Measurements from ENCODE around the gene GJC2.
"Not testable (repeated sequence)": the region's sequence is repeated elsewhere in the genome, so short reads cannot be mapped to it uniquely, and the experiment has no call there.

Gene GJC2

DNA sequence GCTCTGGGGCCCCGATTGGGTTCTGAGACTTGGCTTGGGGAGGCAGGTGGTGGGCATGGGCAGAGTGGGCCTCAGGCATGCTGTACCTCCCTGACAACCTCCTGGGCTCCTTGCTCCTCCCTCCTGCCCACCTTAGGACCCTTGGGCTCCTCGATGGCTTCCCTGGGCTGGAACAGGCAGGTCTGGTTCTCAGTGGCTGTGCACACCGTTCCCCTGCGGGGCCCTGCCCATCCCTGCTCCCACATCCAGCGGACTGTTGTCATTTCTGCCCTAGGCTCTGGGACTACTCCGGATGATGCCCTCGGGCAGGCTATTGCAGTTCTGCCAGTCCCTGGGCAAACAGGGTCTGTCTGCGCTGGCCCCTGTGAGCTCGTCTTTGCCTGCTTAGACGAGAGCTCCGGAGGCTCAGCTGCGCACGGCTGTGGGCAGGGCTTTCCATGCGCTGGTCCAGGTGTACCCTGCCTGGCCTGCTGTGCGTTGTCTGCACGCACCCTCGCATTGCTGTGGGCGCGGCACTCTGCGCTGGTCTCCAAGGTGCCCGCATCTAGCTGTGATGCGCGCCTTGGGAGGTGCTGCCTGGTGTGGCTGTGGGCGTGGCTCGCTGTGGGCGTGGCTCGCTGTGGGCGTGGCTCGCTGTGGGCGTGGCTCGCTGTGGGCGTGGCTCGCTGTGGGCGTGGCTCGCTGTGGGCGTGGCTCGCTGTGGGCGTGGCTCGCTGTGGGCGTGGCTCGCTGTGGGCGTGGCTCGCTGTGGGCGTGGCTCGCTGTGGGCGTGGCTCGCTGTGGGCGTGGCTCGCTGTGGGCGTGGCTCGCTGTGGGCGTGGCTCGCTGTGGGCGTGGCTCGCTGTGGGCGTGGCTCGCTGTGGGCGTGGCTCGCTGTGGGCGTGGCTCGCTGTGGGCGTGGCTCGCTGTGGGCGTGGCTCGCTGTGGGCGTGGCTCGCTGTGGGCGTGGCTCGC is 24.1 kb downstream of the GJC2 start:
- DNase-seq: peak in 1 of 2 experiments; percentile 25

- no peak for DNase-seq
These were observed 25.0 kb downstream of the GJC2 start for GRCh38 chr1:228174482-228175315.

DNA sequence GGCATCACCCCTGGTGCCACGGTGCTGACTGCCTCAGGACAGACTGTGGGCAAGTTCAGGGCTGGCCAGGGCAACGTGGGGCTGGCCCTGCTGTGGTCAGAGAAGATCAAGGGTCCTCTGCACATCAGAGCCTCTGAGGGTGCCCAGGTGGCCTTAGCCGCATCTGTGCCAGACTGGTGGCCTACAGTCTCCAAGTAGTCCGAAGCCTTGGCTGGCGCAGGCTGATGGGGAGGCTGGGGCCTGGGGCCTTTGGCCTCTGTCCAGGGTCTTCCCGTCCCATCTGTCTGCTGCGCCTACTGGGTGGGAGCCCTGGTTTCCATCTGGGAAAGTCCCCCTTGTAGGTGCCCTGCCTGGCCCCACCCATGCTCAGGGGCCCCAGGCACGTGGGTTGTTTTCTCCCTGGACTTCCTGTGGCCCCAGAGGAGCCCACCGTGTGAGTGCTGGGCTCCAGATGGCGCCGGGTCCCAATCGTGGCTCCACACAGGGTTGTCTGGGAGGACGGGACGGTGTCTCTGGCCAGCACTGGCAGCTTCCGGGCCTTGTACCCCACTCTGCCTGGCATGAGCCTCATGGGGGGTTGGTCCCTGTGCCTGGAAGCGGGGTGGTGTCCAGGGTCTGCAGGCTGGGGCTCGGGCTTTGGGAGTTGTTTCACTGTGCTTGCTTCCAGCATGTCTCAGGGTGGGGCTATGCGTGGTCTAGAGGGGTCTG is 25.7 kb downstream of the GJC2 start:
- DNase-seq: no peak

GRCh38 chr1:228176024-228176395 is 26.3 kb downstream of the GJC2 start:
- DNase-seq: no peak

DNA sequence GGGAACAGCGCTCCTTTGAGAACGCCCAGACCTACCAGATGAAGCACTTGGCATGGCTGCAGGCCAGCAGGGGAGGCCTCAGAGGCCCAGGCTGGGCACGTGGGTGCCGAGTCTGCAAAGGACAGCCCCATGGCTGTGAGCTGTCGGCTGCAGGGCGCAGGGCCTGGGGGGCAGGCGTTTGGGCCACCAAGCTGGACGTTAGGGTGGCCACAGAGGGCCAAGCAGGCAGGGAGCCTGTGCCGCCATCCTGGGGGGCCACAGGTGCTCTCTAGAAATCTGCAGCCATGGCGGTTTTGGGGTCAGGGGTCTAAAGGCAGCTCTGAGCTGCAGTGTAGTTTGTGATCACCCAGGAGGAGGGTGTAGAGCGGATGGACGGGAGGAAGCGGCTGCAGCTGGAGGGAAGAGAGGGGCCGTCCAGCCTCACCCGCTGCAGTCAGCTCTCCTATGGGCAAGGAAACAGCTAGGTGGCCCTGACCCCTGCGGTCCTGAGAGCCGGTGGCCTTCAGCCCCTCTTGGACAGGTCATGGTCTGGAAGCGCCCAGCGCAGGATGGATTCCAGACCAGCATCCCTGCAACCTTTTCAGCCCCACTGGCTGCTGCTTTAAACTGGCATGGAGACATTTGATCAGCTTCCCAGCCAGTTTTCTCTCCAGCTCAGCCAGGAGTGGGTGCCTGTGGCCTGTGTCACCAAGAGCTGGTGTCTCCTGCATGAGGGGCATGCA is 26.9 kb downstream of the GJC2 start:
- DNase-seq: no peak

- DNase-seq: no peak
These were observed 27.4 kb downstream of the GJC2 start for GRCh38 chr1:228177183-228177475.

- no peak for DNase-seq
These were observed 28.3 kb downstream of the GJC2 start for GRCh38 chr1:228177721-228178710.

- DNase-seq: no peak
These were observed 29.3 kb downstream of the GJC2 start for GRCh38 chr1:228178737-228179684.

- DNase-seq: no peak
These were observed 30.7 kb downstream of the GJC2 start for GRCh38 chr1:228180271-228180958.

GRCh38 chr1:228180959-228181644 is 31.4 kb downstream of the GJC2 start:
- DNase-seq: no peak

GRCh38 chr1:228181645-228182034 is 31.9 kb downstream of the GJC2 start:
- DNase-seq: no peak

DNA sequence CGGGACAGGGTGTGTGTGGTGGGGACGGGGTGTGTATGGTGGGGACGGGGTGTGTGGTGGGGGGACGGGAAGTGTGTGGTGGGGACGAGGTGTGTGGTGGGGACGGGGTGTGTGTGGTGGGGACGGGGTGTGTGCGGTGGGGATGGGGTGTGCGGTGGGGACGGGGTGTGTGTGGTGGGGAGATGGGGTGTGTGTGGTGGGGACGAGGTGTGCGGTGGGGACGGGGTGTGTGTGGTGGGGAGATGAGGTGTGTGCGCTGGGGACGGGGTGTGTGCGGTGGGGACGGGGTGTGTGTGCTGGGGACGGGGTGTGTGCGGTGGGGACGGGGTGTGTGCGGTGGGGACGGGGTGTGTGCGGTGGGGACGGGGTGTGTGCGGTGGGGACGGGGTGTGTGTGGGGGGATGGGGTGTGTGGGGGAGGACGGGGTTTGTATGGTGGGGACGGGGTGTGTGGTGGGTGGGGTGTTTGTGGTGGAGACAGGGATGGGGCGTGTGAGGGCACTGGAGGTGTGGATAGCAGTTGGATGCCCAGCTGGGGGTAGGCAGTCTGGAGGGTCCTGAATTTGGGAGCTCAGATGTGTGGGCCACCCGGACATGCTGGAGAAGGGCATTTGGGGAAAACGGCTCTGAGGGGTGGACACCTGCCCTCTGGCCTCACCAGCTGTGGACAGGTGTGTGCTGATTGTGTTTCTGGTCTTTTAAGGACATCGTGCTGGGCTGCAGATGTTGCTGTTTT is 32.7 kb downstream of the GJC2 start:
- no peak for DNase-seq

DNA sequence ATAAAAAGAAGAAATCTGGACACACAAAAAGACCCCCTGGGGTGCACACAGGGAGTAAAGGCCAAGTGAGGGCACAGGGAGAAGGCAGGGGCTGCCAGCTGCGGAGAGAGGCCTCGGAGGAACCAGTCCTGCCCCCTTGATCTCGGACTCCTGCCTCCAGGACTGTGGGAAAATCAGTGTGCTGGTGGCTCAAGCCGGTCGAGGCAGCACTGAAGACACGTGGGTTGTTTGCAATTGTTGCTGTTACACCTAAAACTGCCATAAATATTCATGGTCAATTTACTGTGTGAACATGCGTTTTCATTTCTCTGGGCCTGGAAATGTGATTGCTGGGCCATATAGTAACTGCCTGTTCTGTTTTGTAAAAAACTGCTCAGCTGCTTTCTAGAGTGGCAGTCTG is 34.4 kb downstream of the GJC2 start:
- no peak for DNase-seq

DNA sequence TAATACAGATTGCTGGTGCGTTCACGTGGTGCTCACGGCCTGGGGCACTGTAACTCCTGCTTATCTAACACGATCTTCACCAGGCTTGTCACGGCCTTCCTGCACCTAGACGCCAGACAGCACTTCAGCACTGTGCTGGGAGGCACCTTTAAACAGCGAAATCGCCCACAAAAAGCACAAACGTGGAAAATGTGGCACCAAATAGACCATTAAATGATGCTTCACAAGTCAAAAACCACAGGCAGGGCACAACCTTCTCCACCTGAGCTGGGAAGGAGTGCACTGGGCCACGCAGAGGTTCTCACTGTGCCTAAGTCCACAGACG is 35.9 kb downstream of the GJC2 start:
- DNase-seq: no peak

DNA sequence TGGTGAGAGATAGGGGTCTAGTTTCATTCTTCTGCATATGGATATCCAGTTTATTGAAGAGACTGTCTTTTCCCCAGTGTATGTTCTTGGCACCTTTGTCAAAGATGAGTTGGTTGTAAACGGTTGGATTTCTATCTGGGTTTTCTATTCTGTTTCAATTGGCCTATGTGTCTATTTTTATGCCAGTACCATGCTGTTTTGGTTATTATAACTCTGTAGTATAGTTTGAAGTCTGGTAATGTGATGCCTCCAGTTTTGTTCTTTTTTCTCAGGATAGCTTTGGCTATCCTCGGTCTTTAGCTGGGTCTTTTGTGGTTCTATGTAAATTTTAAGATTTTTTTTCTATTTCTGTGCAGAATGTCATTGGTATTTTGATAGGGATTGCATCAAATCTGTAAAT is 38.5 kb downstream of the GJC2 start:
- not testable (repeated sequence) for DNase-seq

- no peak for DNase-seq
These were observed 40.5 kb downstream of the GJC2 start for GRCh38 chr1:228190182-228190581.

DNA sequence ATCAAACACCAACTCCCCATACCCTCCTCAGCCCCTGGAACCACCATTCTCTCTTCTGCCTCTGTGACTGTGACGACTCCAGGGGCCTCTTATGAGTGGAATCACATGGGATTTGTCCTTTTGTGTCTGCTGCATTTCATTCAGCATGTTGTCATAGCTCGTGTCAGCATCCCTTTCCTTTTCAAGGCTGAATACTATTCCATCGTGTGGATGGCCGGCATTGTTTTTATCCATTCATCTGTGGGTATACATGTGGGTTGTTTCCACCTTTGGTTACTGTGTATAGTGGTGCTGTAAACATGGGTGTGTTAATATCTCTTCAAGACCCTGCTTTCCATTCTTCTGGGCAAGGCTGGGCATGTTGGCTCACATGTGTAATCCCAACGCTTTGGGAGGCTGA is 41.0 kb downstream of the GJC2 start:
- DNase-seq: no peak

DNA sequence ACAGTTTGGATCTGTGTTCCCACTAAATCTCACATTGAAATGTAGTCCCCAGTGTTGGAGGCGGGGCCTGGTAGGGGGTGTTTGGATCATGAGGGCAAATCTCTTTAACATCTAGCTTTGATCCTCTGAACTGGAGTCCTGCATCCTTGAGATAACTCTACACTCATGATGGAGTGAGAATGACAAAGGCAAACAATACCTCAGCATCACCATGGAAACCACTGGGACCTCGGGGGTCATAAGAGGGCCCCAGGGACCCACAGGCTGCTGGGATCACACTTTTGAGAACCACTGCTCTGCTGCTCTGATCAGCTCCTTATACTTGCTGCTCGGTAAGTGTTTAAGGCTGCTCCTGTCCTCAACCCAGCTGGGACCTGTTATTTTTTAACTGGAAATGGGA is 44.7 kb downstream of the GJC2 start:
- no peak for DNase-seq
